HEK293 (cell line): ENCODE data around the gene DNAJC30.

Experiments used
- ELK4 ChIP-seq: IDR thresholded peaks from 2 replicates; pipeline ENCODE4 v1.6.1; 2011; ENCODE audit warnings: mild to moderate bottlenecking, low read depth, low read length, borderline replicate concordance
- PRDM10 ChIP-seq: fragments of 450-650 bp; formaldehyde crosslinking; IDR thresholded peaks from 2 replicates; pipeline ENCODE4 v1.5.1; 2016; ENCODE audit warnings: missing biosample characterization, missing genetic modification characterization
- ZBTB26 ChIP-seq: fragments of 450-650 bp; formaldehyde crosslinking; optimal IDR thresholded peaks from 2 replicates; pipeline ENCODE3; 2016; ENCODE audit warnings: missing biosample characterization, mild to moderate bottlenecking, missing genetic modification characterization
- ZNF184 ChIP-seq: fragments of 450-650 bp; IDR thresholded peaks from 2 replicates; pipeline ENCODE4 v1.5.1; 2018; ENCODE audit warnings: missing biosample characterization, mild to moderate bottlenecking, missing genetic modification characterization
- ZNF239 ChIP-seq: fragments of 450-650 bp; formaldehyde crosslinking; IDR thresholded peaks from 2 replicates; pipeline ENCODE4 v1.5.1; 2016; ENCODE audit warnings: missing biosample characterization, missing genetic modification characterization
- ZNF560 ChIP-seq: fragments of 450-650 bp; formaldehyde crosslinking; IDR thresholded peaks from 2 replicates; pipeline ENCODE4 v1.5.1; 2017; ENCODE audit warnings: missing biosample characterization, missing genetic modification characterization, borderline replicate concordance
- ZNF580 ChIP-seq: fragments of 450-650 bp; formaldehyde crosslinking; IDR thresholded peaks from 2 replicates; pipeline ENCODE4 v1.5.1; 2016; ENCODE audit warnings: missing biosample characterization, missing genetic modification characterization
- ZNF791 ChIP-seq: fragments of 450-650 bp; formaldehyde crosslinking; IDR thresholded peaks from 2 replicates; pipeline ENCODE4 v1.5.1; 2016; ENCODE audit warnings: missing biosample characterization, missing genetic modification characterization
- ZSCAN16 ChIP-seq: fragments of 450-650 bp; formaldehyde crosslinking; IDR thresholded peaks from 2 replicates; pipeline ENCODE4 v1.5.1; 2016; ENCODE audit warnings: missing biosample characterization, missing genetic modification characterization

- no peak for TF ChIP-seq ZNF184 (tag by site-specific recombination)
- no peak for TF ChIP-seq ELK4
- no peak for TF ChIP-seq PRDM10
- no peak for TF ChIP-seq ZNF580 (tag by site-specific recombination)
- no peak for TF ChIP-seq ZBTB26
- TF ChIP-seq ZNF791 (tag by site-specific recombination): no peak
- TF ChIP-seq ZSCAN16 (tag by site-specific recombination): no peak
- no peak for TF ChIP-seq ZNF239
- no peak for TF ChIP-seq ZNF560
Observed at GRCh38 chr7:73704640-73705550, 21.6 kb upstream of the DNAJC30 start.
